Measurements from ENCODE around the gene TMEM198. TPM values are rescaled to one million over a fixed set of nuclear protein-coding genes. Genes with fewer than 3 reads are reported as not detected.

TMEM198 gene
- total RNA-seq = 1 to 10 TPM; 4.5 to 5.3 TPM

GRCh38 chr2:219543596-219544358, at the start of gene TMEM198, which contains the start of gene CHPF:
Gene TMEM198, plus strand, starts transcription at chr2:219544028. Its CDS starts 700 bp downstream, at chr2:219544728.
Gene CHPF, minus strand, starts transcription at chr2:219543809. Its CDS starts 271 bp downstream, at chr2:219543538.
- Mint-ChIP-seq H3K9me3 (no peaks in the 10 kb centered on the region), H3K27me3 (ENCODE audit: low read depth) (peaks cover 20% of the 10 kb centered on the region), H3K4me1 (ENCODE audit: low read depth) (peaks cover 20% of the 10 kb centered on the region), H3K4me3 (peak within 1 kb of the TSS; percentile 85 to 96), H3K36me3 (ENCODE audit: insufficient read depth in 2 of 2) (peaks cover 0 to 2% of the 10 kb centered on the region in 2 donors), H3K27ac (peak within 1 kb of the TSS; percentile 83)
- DNase-seq (peak; percentile 97 to 98), ATAC-seq (replicated peaks in 1 of 2) (peak; percentile 84 to 85)

GRCh38 chr2:219494952-219495530, 48.8 kb upstream of the TMEM198 start:
- H3K4me3 Mint-ChIP-seq = no peak overlapping the region
- H3K36me3 Mint-ChIP-seq (ENCODE audit: insufficient read depth in 2 of 2) = peaks cover 2 to 5% of the 10 kb centered on the region in 2 donors
- H3K4me1 Mint-ChIP-seq (ENCODE audit: low read depth) = peaks cover 33% of the 10 kb centered on the region
- H3K27ac Mint-ChIP-seq = no peak overlapping the region
- ATAC-seq (replicated peaks in 1 of 2) = no peak
- H3K9me3 Mint-ChIP-seq = no peaks in the 10 kb centered on the region
- H3K27me3 Mint-ChIP-seq (ENCODE audit: low read depth) = peaks cover 53% of the 10 kb centered on the region
- DNase-seq = no peak

- DNase-seq (peak; percentile 67 to 71), ATAC-seq (replicated peaks in 1 of 2) (peak; percentile 25 to 34)
- H3K4me1 Mint-ChIP-seq (ENCODE audit: low read depth) = peaks cover 37% of the 10 kb centered on the region
- H3K27me3 Mint-ChIP-seq (ENCODE audit: low read depth) = peaks cover 53% of the 10 kb centered on the region
- H3K4me3 Mint-ChIP-seq = no peak overlapping the region
- no peak overlapping the region for H3K27ac Mint-ChIP-seq
- no peaks in the 10 kb centered on the region for H3K9me3 Mint-ChIP-seq
- H3K36me3 Mint-ChIP-seq (ENCODE audit: insufficient read depth in 2 of 2) = peaks cover 2 to 5% of the 10 kb centered on the region in 2 donors
Measured at GRCh38 chr2:219495531-219496122, 48.2 kb upstream of the TMEM198 start.

GRCh38 chr2:219496247-219496824, 47.5 kb upstream of the TMEM198 start:
- no peak for DNase-seq
- Mint-ChIP-seq H3K9me3 (no peaks in the 10 kb centered on the region), H3K27me3 (ENCODE audit: low read depth) (peaks cover 53% of the 10 kb centered on the region), H3K27ac (no peak overlapping the region), H3K36me3 (ENCODE audit: insufficient read depth in 2 of 2) (peaks cover 2 to 5% of the 10 kb centered on the region in 2 donors), H3K4me3 (peak overlapping the region; percentile 12 to 98), H3K4me1 (ENCODE audit: low read depth) (peaks cover 37% of the 10 kb centered on the region)
- ATAC-seq (replicated peaks in 1 of 2) = no peak

- H3K36me3 Mint-ChIP-seq (ENCODE audit: insufficient read depth in 2 of 2) = peaks cover 2 to 5% of the 10 kb centered on the region in 2 donors
- no peak for ATAC-seq (replicated peaks in 1 of 2)
- no peak overlapping the region for H3K27ac Mint-ChIP-seq
- peaks cover 53% of the 10 kb centered on the region for H3K27me3 Mint-ChIP-seq (ENCODE audit: low read depth)
- DNase-seq = no peak
- H3K4me1 Mint-ChIP-seq (ENCODE audit: low read depth) = peaks cover 37% of the 10 kb centered on the region
- peak overlapping the region; percentile 95 to 98 for H3K4me3 Mint-ChIP-seq
- no peaks in the 10 kb centered on the region for H3K9me3 Mint-ChIP-seq
Measured at GRCh38 chr2:219496825-219497494, 46.9 kb upstream of the TMEM198 start.

GRCh38 chr2:219497495-219498279, 46.1 kb upstream of the TMEM198 start:
- peak; percentile 33 to 47 for ATAC-seq (replicated peaks in 1 of 2)
- Mint-ChIP-seq H3K4me3 (peak overlapping the region; percentile 95 to 98), H3K36me3 (ENCODE audit: insufficient read depth in 2 of 2) (peaks cover 2 to 5% of the 10 kb centered on the region in 2 donors), H3K4me1 (ENCODE audit: low read depth) (peaks cover 37% of the 10 kb centered on the region), H3K27ac (no peak overlapping the region), H3K9me3 (no peaks in the 10 kb centered on the region), H3K27me3 (ENCODE audit: low read depth) (peaks cover 52% of the 10 kb centered on the region)
- DNase-seq = peak; percentile 58 to 61

- Mint-ChIP-seq H3K27ac (peak within 1 kb of the TSS; percentile 87), H3K9me3 (no peaks in the 10 kb centered on the region), H3K27me3 (ENCODE audit: low read depth) (peaks cover 44% of the 10 kb centered on the region), H3K4me3 (peak within 1 kb of the TSS; percentile 95 to 98), H3K4me1 (ENCODE audit: low read depth) (peaks cover 37% of the 10 kb centered on the region), H3K36me3 (ENCODE audit: insufficient read depth in 2 of 2) (peaks cover 2 to 5% of the 10 kb centered on the region in 2 donors)
- peak; percentile 92 to 95 for DNase-seq
- ATAC-seq (replicated peaks in 1 of 2) = peak; percentile 91 to 92
Measured at GRCh38 chr2:219498280-219499057, 45.4 kb upstream of the TMEM198 start, which contains the start of gene GMPPA. Gene GMPPA, plus strand, starts transcription at chr2:219498891. Its CDS starts 1,085 bp downstream, at chr2:219499976.

GRCh38 chr2:219499058-219499307, 44.8 kb upstream of the TMEM198 start:
- Mint-ChIP-seq H3K4me3 (peak overlapping the region; percentile 95 to 98), H3K4me1 (ENCODE audit: low read depth) (peaks cover 37% of the 10 kb centered on the region), H3K27me3 (ENCODE audit: low read depth) (peaks cover 39% of the 10 kb centered on the region), H3K27ac (peak overlapping the region; percentile 87), H3K36me3 (ENCODE audit: insufficient read depth in 2 of 2) (peaks cover 2 to 5% of the 10 kb centered on the region in 2 donors), H3K9me3 (no peaks in the 10 kb centered on the region)
- ATAC-seq (replicated peaks in 1 of 2) = no peak
- DNase-seq = no peak

GRCh38 chr2:219499555-219499954, 44.3 kb upstream of the TMEM198 start:
- Mint-ChIP-seq H3K4me1 (ENCODE audit: low read depth) (peaks cover 41% of the 10 kb centered on the region), H3K9me3 (no peaks in the 10 kb centered on the region), H3K27me3 (ENCODE audit: low read depth) (peaks cover 33% of the 10 kb centered on the region), H3K36me3 (ENCODE audit: insufficient read depth in 2 of 2) (peaks cover 5% of the 10 kb centered on the region in 2 donors), H3K27ac (peak overlapping the region; percentile 87), H3K4me3 (peak overlapping the region; percentile 95 to 98)
- no peak for DNase-seq
- no peak for ATAC-seq (replicated peaks in 1 of 2)

GRCh38 chr2:219500135-219500534, 43.7 kb upstream of the TMEM198 start:
- Mint-ChIP-seq H3K36me3 (ENCODE audit: insufficient read depth in 2 of 2) (peaks cover 5% of the 10 kb centered on the region in 2 donors), H3K4me1 (ENCODE audit: low read depth) (peaks cover 44% of the 10 kb centered on the region), H3K27me3 (ENCODE audit: low read depth) (peaks cover 27% of the 10 kb centered on the region), H3K4me3 (peak overlapping the region; percentile 95 to 98), H3K9me3 (no peaks in the 10 kb centered on the region), H3K27ac (peak overlapping the region; percentile 52)
- DNase-seq (no peak), ATAC-seq (replicated peaks in 1 of 2) (no peak)

GRCh38 chr2:219501849-219502248, 42.0 kb upstream of the TMEM198 start:
- no peak overlapping the region for H3K27ac Mint-ChIP-seq
- no peak overlapping the region for H3K4me3 Mint-ChIP-seq
- H3K4me1 Mint-ChIP-seq (ENCODE audit: low read depth) = peaks cover 38% of the 10 kb centered on the region
- no peak for DNase-seq
- H3K9me3 Mint-ChIP-seq = no peaks in the 10 kb centered on the region
- ATAC-seq (replicated peaks in 1 of 2) = no peak
- peaks cover 16% of the 10 kb centered on the region for H3K27me3 Mint-ChIP-seq (ENCODE audit: low read depth)
- H3K36me3 Mint-ChIP-seq (ENCODE audit: insufficient read depth in 2 of 2) = peaks cover 5 to 7% of the 10 kb centered on the region in 2 donors

Measured in activated T-cell treated with anti-CD3 and anti-CD28 coated beads, Interleukin-2, amount 50 U/mL, for 72 hours (primary cell).